Prostate gland (tissue), 2 donors: ENCODE measurements around the gene RNF222.

Source experiments
- CTCF ChIP-seq, 4 experiments: fragments of 200-600 bp in 2 of 4; fragments of 450-650 bp in 2 of 4; sonication (generic) in 2 of 4; IDR thresholded peaks; 1 replicate in 3 of 4; 2 replicates in 1 of 4; pipeline ENCODE4 v1.5.1; 2016 to 2019; ENCODE audit warnings: antibody characterized with exemption in 4 of 4, mild to moderate bottlenecking in 2 of 4, moderate library complexity in 2 of 4
- POLR2AphosphoS5 ChIP-seq: sonication (generic); formaldehyde crosslinking; IDR thresholded peaks from one replicate; pipeline ENCODE4 v1.6.1; 2017; ENCODE audit warnings: antibody characterized with exemption

- no peak for TF ChIP-seq CTCF (IDR thresholded peaks at IDR 0.05)
- no peak for TF ChIP-seq POLR2AphosphoS5
These were observed 29.2 kb upstream of the RNF222 start for GRCh38 chr17:8426802-8427201.
